Measurements from ENCODE around the gene IGFBP3. TPM values are rescaled to one million over a fixed set of nuclear protein-coding genes. Genes with fewer than 3 reads are reported as not detected.

Gene IGFBP3
- total RNA-seq, 1 experiment from 2014 or later: 2.9 TPM

GRCh38 chr7:45914911-45915310, 6.2 kb downstream of the IGFBP3 start:
- no peak for TF ChIP-seq JAZF1 (CRISPR knock-in tag; IDR thresholded peaks at IDR 0.05)
- no peak for TF ChIP-seq E2F4 (CRISPR knock-in tag; IDR thresholded peaks at IDR 0.05; ENCODE audit: borderline replicate concordance, low read depth)
- TF ChIP-seq NR2C2 (CRISPR knock-in tag; IDR thresholded peaks at IDR 0.05): no peak
- TF ChIP-seq STAT6 (CRISPR knock-in tag; conservative IDR thresholded peaks at IDR 0.05; ENCODE audit: low read depth): no peak
- TF ChIP-seq ELF4 (CRISPR knock-in tag; IDR thresholded peaks at IDR 0.05; ENCODE audit: low read depth): no peak
- TF ChIP-seq TEAD1 (CRISPR knock-in tag; IDR thresholded peaks at IDR 0.05): no peak
- no peak for TF ChIP-seq FOXP4 (CRISPR knock-in tag; IDR thresholded peaks at IDR 0.05)
- no peak for TF ChIP-seq USF2 (CRISPR knock-in tag; IDR thresholded peaks at IDR 0.05)
- TF ChIP-seq ZNF423 (CRISPR knock-in tag; IDR thresholded peaks at IDR 0.05): no peak
- TF ChIP-seq ZBTB43 (CRISPR knock-in tag; IDR thresholded peaks at IDR 0.05): no peak
- TF ChIP-seq CDX4 (CRISPR knock-in tag; IDR thresholded peaks at IDR 0.05; ENCODE audit: borderline replicate concordance): no peak
- DNase-seq (ENCODE audit: low spot score) (no peak), ATAC-seq (no peak)
- POLR2A ChIA-PET: no interaction called here
- H3K9me3 Mint-ChIP-seq: no peaks in the 10 kb centered on the region
- H3K27me3 Mint-ChIP-seq (ENCODE audit: low read depth): peaks cover 26% of the 10 kb centered on the region
- no peaks in the 10 kb centered on the region for H3K36me3 Mint-ChIP-seq
- no peak overlapping the region for H3K4me3 Mint-ChIP-seq
- CTCF ChIA-PET: interaction anchor here (0.5 to 1.5 kb wide), 2 partner anchors 8 to 371 kb away, joined by 3 to 7 read pairs; no protein-coding TSS in a partner anchor
- H3K27ac Mint-ChIP-seq: no peak overlapping the region
- peaks cover 12% of the 10 kb centered on the region for H3K4me1 Mint-ChIP-seq

- Mint-ChIP-seq H3K9me3 (no peaks in the 10 kb centered on the region), H3K36me3 (no peaks in the 10 kb centered on the region), H3K4me3 (no peak overlapping the region), H3K4me1 (peaks cover 4% of the 10 kb centered on the region; the same call in 1 of the 2 replicates), H3K27ac (no peak overlapping the region), H3K27me3 (ENCODE audit: low read depth) (peaks cover 6% of the 10 kb centered on the region)
- ATAC-seq: no peak
- TF ChIP-seq RORB (CRISPR knock-in tag; IDR thresholded peaks at IDR 0.05) (no peak), ARID4B (CRISPR knock-in tag; IDR thresholded peaks at IDR 0.05; ENCODE audit: borderline replicate concordance) (no peak)
- CTCF ChIA-PET: interaction anchor here (1.4 kb wide), 2 partner anchors 9 to 10 kb away, joined by 4 to 6 read pairs; no protein-coding TSS in a partner anchor
- DNase-seq (ENCODE audit: low spot score): no peak
- POLR2A ChIA-PET: no interaction called here
Observed at GRCh38 chr7:45912972-45913371, 8.1 kb downstream of the IGFBP3 start.
